LNCAP (cell line): ENCODE data around the gene TIPARP.

Source experiments
- TF ChIP-seq, protein P1 (sequence below): fragments of 450-650 bp; IDR thresholded peaks from 2 replicates; pipeline ENCODE4 v1.5.1; 2017; ENCODE audit warnings: mild to moderate bottlenecking

TIPARP gene

DNA sequence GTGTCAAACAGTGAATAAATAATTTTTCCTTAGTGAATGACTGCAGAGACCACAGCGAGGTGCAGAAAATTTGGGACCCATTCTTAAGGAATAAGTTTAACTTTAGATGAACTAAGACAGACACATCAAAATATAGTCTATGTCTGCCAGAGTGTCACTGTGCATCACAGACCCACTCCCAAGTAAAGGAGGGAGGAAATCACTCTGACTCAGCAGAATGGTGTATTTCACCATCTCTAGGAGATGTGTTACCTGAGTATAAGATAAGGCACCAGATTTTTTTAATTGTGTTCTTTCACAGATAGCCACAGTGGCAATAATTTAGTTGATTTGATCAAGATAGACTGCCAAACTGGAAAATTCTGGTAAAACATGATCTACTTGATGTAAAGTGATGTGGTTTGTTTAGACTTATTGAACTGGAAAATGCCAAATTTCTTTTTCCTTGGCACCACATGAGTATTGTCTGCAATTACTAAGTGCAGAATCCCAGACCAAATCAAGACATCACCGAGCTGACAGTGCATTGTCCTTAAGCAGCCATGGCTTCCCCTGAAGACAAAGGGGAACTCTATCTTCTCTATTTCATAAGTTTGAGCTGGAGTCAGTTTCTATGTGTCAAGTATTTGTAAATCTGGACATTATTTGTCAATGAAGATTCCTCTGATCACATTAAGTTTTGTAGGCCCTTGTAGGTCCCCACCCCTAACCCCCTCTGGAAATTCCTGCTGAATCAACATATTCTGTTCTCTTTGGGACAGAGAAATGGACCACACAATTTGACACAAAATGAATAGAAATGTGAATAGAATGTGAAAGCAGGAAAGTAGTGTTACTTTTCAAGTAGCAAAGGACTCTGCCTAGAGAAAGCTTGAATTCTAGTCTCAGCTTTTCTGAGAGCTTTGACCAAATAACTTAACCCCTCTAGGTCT lies 47.6 kb downstream of the TIPARP start:
- TF ChIP-seq, protein P1, sequence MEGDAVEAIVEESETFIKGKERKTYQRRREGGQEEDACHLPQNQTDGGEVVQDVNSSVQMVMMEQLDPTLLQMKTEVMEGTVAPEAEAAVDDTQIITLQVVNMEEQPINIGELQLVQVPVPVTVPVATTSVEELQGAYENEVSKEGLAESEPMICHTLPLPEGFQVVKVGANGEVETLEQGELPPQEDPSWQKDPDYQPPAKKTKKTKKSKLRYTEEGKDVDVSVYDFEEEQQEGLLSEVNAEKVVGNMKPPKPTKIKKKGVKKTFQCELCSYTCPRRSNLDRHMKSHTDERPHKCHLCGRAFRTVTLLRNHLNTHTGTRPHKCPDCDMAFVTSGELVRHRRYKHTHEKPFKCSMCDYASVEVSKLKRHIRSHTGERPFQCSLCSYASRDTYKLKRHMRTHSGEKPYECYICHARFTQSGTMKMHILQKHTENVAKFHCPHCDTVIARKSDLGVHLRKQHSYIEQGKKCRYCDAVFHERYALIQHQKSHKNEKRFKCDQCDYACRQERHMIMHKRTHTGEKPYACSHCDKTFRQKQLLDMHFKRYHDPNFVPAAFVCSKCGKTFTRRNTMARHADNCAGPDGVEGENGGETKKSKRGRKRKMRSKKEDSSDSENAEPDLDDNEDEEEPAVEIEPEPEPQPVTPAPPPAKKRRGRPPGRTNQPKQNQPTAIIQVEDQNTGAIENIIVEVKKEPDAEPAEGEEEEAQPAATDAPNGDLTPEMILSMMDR = no peak

GRCh38 chr3:156723182-156723619 lies 48.8 kb downstream of the TIPARP start:
- TF ChIP-seq, protein P1 = no peak

DNA sequence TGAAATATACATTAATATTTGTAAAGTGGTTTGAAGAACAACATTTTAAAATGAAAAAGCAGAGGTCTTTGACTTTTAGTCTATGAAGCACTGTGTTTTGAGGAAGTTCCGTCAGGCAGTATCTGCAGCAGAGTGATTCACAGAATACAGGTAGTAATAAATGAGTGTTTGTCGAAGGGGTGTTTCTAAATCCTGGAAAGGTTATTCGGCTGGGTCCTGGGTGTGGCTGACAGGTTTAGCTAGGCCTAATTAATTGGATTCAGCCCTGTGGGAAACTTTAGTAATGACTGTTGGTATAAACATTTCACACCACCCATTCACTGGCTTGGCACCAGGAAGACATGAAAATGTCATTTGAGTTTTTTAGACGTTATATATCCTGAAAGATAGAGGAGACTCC lies 51.3 kb downstream of the TIPARP start:
- TF ChIP-seq, protein P1 = no peak

- TF ChIP-seq, protein P1 = no peak
Observed at GRCh38 chr3:156726456-156726855, 52.1 kb downstream of the TIPARP start.

DNA sequence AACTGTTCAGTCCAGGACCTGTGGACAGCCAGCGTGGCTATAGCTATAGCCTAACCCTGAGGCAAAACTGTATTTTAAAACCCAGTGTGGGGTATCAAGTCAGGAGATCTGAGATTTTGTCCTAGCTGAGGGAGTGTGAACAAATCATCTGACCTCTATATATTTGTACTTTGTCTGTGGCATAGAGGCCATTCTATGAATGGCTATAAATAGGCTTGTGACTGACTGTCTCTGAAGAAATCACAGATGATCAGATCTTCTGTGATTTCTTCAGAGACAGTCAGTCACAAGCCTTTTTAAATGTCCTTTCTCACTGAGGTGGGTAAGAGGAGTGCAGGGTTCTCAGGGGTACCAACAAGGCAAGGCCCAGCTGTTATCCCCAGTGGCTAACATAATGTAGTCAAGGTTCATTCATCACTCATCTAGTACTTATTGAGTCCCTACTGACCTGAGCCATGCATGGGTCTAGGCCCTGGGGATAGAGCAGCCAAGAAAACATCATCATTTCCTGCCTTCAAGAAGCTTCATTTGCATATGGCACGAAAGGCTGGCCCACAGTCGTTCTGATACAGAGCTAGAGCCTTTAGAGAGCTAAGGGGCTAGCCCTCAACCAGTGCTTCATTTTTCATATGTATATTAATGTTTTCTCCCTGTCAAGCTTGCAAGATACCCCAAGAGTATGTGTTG lies 53.3 kb downstream of the TIPARP start:
- TF ChIP-seq, protein P1 = no peak

DNA sequence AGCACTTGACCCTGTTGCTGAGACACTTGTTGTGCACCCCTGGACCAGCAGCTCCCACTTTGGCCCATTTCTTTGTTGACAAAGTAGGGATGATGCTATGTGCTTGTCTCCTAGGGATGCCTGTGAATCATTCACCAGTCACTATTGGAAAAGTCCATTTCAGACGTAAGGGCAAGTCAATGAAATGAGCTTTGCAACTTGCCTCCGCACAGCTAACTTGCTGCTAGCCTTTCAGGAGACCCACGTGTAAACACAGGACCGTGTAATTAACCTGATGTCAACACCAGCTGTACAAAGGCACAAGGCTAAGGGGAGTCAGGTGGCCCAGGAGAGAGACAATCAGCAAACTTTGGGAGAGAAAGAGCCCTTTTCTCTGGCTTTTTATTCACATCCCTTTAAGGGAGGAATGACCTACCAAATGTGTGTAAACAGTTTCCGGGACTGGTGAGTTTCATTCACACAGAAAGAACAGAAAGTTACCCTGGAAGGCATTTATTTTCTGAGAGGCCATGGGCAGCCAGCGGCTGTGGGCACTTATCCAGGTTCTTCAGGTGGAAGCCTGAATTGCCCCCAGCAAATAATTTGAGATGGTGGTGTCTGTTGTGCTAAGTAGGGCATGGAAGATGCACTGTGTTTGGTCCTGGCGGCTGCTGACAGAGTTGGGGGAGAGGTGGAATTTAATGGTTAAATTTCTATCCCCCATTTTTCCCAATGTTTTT lies 54.0 kb downstream of the TIPARP start:
- TF ChIP-seq, protein P1 = no peak

DNA sequence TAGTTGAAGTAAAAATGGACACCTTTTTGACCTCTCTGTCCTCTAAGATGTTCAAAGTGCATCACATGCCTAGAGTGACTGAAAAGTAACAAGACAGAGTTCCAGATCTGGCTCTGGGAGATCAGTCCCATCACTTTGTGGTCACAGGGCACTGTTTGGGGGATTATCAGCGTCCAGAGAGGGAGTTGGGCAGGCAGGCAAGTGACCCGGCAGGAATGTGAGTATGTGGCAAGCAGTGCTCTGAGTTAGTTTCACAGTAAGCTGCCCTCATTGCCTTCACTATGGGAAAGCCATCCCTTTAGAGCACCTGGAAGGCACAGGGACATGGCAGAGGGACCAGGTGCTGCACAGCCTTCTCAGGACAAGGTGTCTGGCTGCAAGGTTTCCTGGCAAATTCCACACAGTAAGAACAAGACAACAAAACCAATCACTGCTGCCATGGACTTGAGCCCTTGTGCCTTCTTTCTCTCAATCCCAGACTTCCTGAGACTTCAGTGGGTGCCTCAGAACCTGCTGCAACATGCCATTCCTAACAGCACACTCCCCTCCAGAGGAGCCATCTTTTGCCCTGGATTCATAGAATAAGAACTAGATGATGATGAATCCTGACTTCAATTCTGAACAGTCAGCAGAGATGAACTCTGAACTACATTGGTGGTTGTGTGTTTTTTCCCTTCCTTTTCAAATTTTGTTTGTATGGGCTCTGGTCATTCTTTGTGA lies 55.2 kb downstream of the TIPARP start:
- TF ChIP-seq, protein P1 = no peak
